Mucosa of descending colon (tissue), 3 donors: ENCODE measurements around the gene TRMT1. TPM values are rescaled to one million over a fixed set of nuclear protein-coding genes. Genes with fewer than 3 reads are reported as not detected.
A peak's percentile ranks its signal among the peaks of the same experiment; 100 is the strongest.

Experiments
- ATAC-seq: fragments of 200-7000 bp; cut with Tn5 transposase; one replicate; pipeline ENCODE4 v1.9.1; 2020; ENCODE audit warnings: mild to moderate bottlenecking, moderate library complexity
- DNase-seq, 3 donors: peaks; one replicate each; pipeline ENCODE4 v3.0.0-alpha.2; 2020
- H3K36me3 ChIP-seq: fragments of 200-600 bp; one replicate; pipeline ENCODE4 v1.8.0; 2021; ENCODE audit warnings: low read depth, mild to moderate bottlenecking
- H3K4me1 ChIP-seq: fragments of 200-600 bp; one replicate; pipeline ENCODE4 v1.8.0; 2021; ENCODE audit warnings: low read depth, mild to moderate bottlenecking
- H3K4me3 ChIP-seq: fragments of 200-600 bp; one replicate; pipeline ENCODE4 v1.8.0; 2021; ENCODE audit warnings: mild to moderate bottlenecking
- H3K9me3 ChIP-seq: fragments of 200-600 bp; one replicate; pipeline ENCODE4 v1.8.0; 2021; ENCODE audit warnings: mild to moderate bottlenecking
- CTCF ChIP-seq: fragments of 200-600 bp; IDR thresholded peaks from one replicate; pipeline ENCODE4 v1.8.0; 2022; ENCODE audit warnings: antibody characterized with exemption, mild to moderate bottlenecking
- intact Hi-C, 2 donors: fragments of 100-400 bp; cut with DNase I in 1 of 2; cut with micrococcal nuclease in 1 of 2; formaldehyde crosslinking; loops; one replicate each; pipeline versions ENCODE4 v1.11.0 to v1.11.1; 2022; cut with DNase I, micrococcal nuclease
- total RNA-seq, 3 donors: library from RNA; stranded (reverse); fragmentation: NEBNext Ultra II Directional in 2 of 3; extraction: Animal tissue kit (Norgen Biotek cat#: 25700) in 2 of 3; gene quantifications; one replicate each; pipeline versions ENCODE4 v1.2.1 to v1.2.4, GENCODE V29; 2021 to 2023
- donor health status: DM: no; HTN: no; CAD: no; lungs with moderate emphysema.
- donor health status: DM: no; HTN: no; CAD: no.
- donor health status: DM: no; HTN: yes; CAD: no.

The TRMT1 gene
- total RNA-seq, 3 donors from 2014 or later, result 26.6 to 37.9 (median 30.0) TPM

- Histone ChIP-seq H3K4me1 (peaks cover 26% of the 10 kb centered on the region), H3K4me3 (no peak within 1 kb of the TSS), H3K9me3 (no peaks in the 10 kb centered on the region), H3K36me3 (no peaks in the 10 kb centered on the region)
- no peak for TF ChIP-seq CTCF
- ATAC-seq (peak; percentile 47), DNase-seq (peak; percentile 60 to 87 (median 75))
- intact Hi-C loops, result no loop called here
Measured at GRCh38 chr19:13102666-13103580, 13.6 kb downstream of the TRMT1 start, which contains the start of gene LYL1. LYL1 (minus strand) TSS chr19:13102858; CDS start chr19:13101171, 1,687 bp downstream.

GRCh38 chr19:13102416-13102665, 14.2 kb downstream of the TRMT1 start:
- ATAC-seq (peak; percentile 2), DNase-seq (no peak)
- Histone ChIP-seq H3K36me3 (no peaks in the 10 kb centered on the region), H3K9me3 (no peaks in the 10 kb centered on the region), H3K4me1 (peaks cover 29% of the 10 kb centered on the region), H3K4me3 (no peak overlapping the region)
- intact Hi-C loops, result no loop called here
- TF ChIP-seq CTCF, result no peak

GRCh38 chr19:13101590-13102415, 14.7 kb downstream of the TRMT1 start:
- ATAC-seq (no peak), DNase-seq (no peak)
- intact Hi-C loops, result no loop called here
- no peak for TF ChIP-seq CTCF
- Histone ChIP-seq H3K4me1 (peaks cover 29% of the 10 kb centered on the region), H3K36me3 (no peaks in the 10 kb centered on the region), H3K4me3 (no peak overlapping the region), H3K9me3 (no peaks in the 10 kb centered on the region)

GRCh38 chr19:13100841-13101589, 15.5 kb downstream of the TRMT1 start:
- DNase-seq, result peak in 2 of 3 donors; percentile 35 to 68
- Histone ChIP-seq H3K36me3 (no peaks in the 10 kb centered on the region), H3K4me3 (no peak overlapping the region), H3K4me1 (peaks cover 31% of the 10 kb centered on the region), H3K9me3 (no peaks in the 10 kb centered on the region)
- no peak for ATAC-seq
- TF ChIP-seq CTCF, result no peak
- intact Hi-C loops, result no loop called here

- Histone ChIP-seq H3K4me3 (no peak overlapping the region), H3K4me1 (peaks cover 34% of the 10 kb centered on the region)
- no peak for TF ChIP-seq CTCF
Measured at GRCh38 chr19:13100031-13100588, 16.4 kb downstream of the TRMT1 start.

More at GRCh38 chr19:13100031-13100588, 16.4 kb downstream of the TRMT1 start:
- DNase-seq (peak in 1 of 3 donors; percentile 25), ATAC-seq (no peak)
- H3K36me3 ChIP-seq, result no peaks in the 10 kb centered on the region
- intact Hi-C loops, result no loop called here
- no peaks in the 10 kb centered on the region for H3K9me3 ChIP-seq
